HFFc6 (cell line): Measurements from ENCODE around the gene KCNMA1. TPM values are rescaled to one million over a fixed set of nuclear protein-coding genes. Genes with fewer than 3 reads are reported as not detected.
A peak's percentile ranks its signal among the peaks of the same experiment; 100 is the strongest.

ENCODE experiments used
- DNase-seq: peaks from one replicate; pipeline ENCODE4 v3.0.0-alpha.2; 2018
- H3K27ac Mint-ChIP-seq: 2 replicates; pipeline ENCODE4 v1.8.0; 2020; ENCODE audit warnings: mild to moderate bottlenecking, mixed read lengths
- H3K27me3 Mint-ChIP-seq: 2 replicates; pipeline ENCODE4 v1.8.0; 2021; ENCODE audit warnings: mild to moderate bottlenecking, moderate library complexity, mixed read lengths; ENCODE audit not compliant: insufficient read depth
- H3K36me3 Mint-ChIP-seq: 2 replicates; pipeline ENCODE4 v1.8.0; 2021; ENCODE audit warnings: low read depth, mixed read lengths
- H3K4me1 Mint-ChIP-seq: 2 replicates; pipeline ENCODE4 v1.8.0; 2020; ENCODE audit warnings: low read depth, mixed read lengths
- H3K4me3 Mint-ChIP-seq: 2 replicates; pipeline ENCODE4 v1.8.0; 2020; ENCODE audit warnings: mild to moderate bottlenecking, moderate library complexity, mixed read lengths
- H3K9me3 Mint-ChIP-seq: 2 replicates; pipeline ENCODE4 v1.8.0; 2020; ENCODE audit warnings: mild to moderate bottlenecking, mixed read lengths
- CTCF ChIP-seq: fragments of 200-600 bp; sonication (generic); IDR thresholded peaks from 2 replicates; pipeline ENCODE4 v1.5.0; 2021; ENCODE audit warnings: antibody characterized with exemption, mild to moderate bottlenecking
- total RNA-seq, 6 experiments: library from RNA; stranded (reverse); fragmentation: NEBNext Ultra II Directional; extraction: Animal tissue kit (Norgen Biotek cat#: 25700); gene quantifications; 2 replicates in 1 of 6; 3 replicates in 5 of 6; pipeline ENCODE4 v1.2.3, GENCODE V29; 2021

The KCNMA1 gene
- total RNA-seq, 6 experiments from 2014 or later, result 87.1 to 191 (median 93.5) TPM

DNA sequence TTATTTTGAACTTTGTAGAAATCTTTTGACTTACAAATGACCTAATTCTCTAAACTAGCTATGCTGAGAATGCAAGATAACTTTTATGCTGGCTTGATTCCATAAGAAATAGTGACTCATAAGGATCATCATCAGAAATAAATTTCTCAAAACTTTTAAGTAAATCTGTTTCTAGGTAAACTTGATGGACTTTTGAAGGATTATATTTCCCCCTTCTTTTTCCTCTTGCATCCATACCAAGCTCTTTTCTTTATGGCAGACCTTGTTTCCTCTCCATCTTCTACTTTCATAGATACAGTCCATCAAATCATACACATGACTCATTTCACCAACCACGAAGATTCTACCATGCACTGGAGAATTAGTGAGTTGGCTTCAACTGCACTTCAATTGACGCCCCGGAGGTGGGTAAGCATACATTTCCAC lies 336.3 kb downstream of the KCNMA1 start:
- TF ChIP-seq CTCF, result no peak
- Mint-ChIP-seq H3K9me3 (no peaks in the 10 kb centered on the region; the same call in 1 of the 2 replicates), H3K4me1 (peaks cover 77% of the 10 kb centered on the region), H3K36me3 (peaks cover 28% of the 10 kb centered on the region), H3K27me3 (peaks cover 2% of the 10 kb centered on the region), H3K27ac (peak overlapping the region; percentile 71), H3K4me3 (peak overlapping the region; percentile 23; the same call in 1 of the 2 replicates)
- DNase-seq, result peak; percentile 50

- no peak for DNase-seq
- H3K27ac Mint-ChIP-seq, result peak overlapping the region; percentile 71
- H3K9me3 Mint-ChIP-seq, result no peaks in the 10 kb centered on the region; the same call in 1 of the 2 replicates
- peaks cover 2% of the 10 kb centered on the region for H3K27me3 Mint-ChIP-seq
- peak overlapping the region; percentile 14; the same call in 1 of the 2 replicates for H3K4me3 Mint-ChIP-seq
- TF ChIP-seq CTCF, result no peak
- peaks cover 34% of the 10 kb centered on the region for H3K36me3 Mint-ChIP-seq
- peaks cover 77% of the 10 kb centered on the region for H3K4me1 Mint-ChIP-seq
These were observed 336.8 kb downstream of the KCNMA1 start for GRCh38 chr10:77300682-77301302.

DNA sequence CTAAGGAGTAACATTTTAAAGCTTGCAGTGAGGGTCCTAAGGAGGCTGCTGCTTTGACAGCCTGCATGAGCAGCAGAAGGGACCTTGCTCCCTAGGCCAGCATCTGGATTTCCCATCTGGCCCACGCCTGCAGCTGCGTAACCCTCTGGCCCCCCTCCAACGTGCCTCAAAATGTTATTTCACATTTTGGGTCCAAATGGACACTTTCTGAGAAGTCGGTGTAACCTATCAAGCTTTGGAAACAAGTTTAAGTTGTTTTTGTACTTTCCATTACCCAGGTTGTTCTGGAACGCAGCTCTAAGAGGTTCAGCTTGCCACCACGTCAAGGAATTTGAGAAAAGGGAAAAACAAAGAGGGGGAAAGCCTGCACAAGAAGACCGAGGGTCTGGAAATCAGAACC lies 338.3 kb downstream of the KCNMA1 start:
- Mint-ChIP-seq H3K9me3 (no peaks in the 10 kb centered on the region; the same call in 1 of the 2 replicates), H3K27ac (no peak overlapping the region), H3K4me1 (peaks cover 69% of the 10 kb centered on the region), H3K4me3 (no peak overlapping the region), H3K27me3 (peaks cover 2% of the 10 kb centered on the region), H3K36me3 (peaks cover 34% of the 10 kb centered on the region)
- no peak for TF ChIP-seq CTCF
- DNase-seq, result no peak

DNA sequence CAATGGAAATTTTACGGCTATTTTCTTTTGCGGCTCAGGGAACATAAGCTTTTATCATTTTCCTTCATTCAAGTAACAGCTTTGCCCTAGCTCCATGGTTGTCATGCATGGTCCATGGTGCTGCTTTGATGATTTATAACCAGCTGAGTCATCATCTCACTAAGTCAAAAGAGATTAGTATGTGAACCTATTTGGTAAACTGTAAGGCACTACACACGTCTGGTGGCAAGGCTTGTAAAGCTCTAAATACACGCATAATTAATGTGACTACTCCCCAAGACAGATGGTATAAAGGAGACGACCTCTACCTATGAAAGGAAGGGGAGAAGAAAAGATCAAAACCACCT lies 340.2 kb downstream of the KCNMA1 start:
- Mint-ChIP-seq H3K27ac (no peak overlapping the region), H3K27me3 (peaks cover 2% of the 10 kb centered on the region), H3K4me1 (peaks cover 73% of the 10 kb centered on the region), H3K4me3 (no peak overlapping the region), H3K36me3 (peaks cover 26% of the 10 kb centered on the region), H3K9me3 (no peaks in the 10 kb centered on the region; the same call in none of the 2 replicates)
- TF ChIP-seq CTCF, result no peak
- DNase-seq, result peak; percentile 47

- H3K36me3 Mint-ChIP-seq, result peaks cover 26% of the 10 kb centered on the region
- peaks cover 73% of the 10 kb centered on the region for H3K4me1 Mint-ChIP-seq
- no peak overlapping the region for H3K4me3 Mint-ChIP-seq
- H3K9me3 Mint-ChIP-seq, result no peaks in the 10 kb centered on the region; the same call in none of the 2 replicates
- no peak for TF ChIP-seq CTCF
- no peak overlapping the region for H3K27ac Mint-ChIP-seq
- no peak for DNase-seq
- H3K27me3 Mint-ChIP-seq, result peaks cover 2% of the 10 kb centered on the region
These were observed 340.8 kb downstream of the KCNMA1 start for GRCh38 chr10:77296534-77297392.
